ENCODE data around the gene SPATA19. TPM values are rescaled to one million over a fixed set of nuclear protein-coding genes. Genes with fewer than 3 reads are reported as not detected.

Gene SPATA19
- total and polyA plus RNA-seq, 2 donors: not detected

GRCh38 chr11:133832096-133832990 is 13.0 kb downstream of the SPATA19 start:
- no peak overlapping the region for H3K27ac ChIP-seq (ENCODE audit: low read depth)
- WGBS: 89% methylated on average over 53 of the region's 53 CpGs
- no peak for DNase-seq (ENCODE audit: extremely low spot score)
- no peaks in the 10 kb centered on the region for H3K4me1 ChIP-seq (ENCODE audit: insufficient read depth)
- no peaks in the 10 kb centered on the region for H3K36me3 ChIP-seq (ENCODE audit: insufficient read depth)
- H3K4me3 ChIP-seq (ENCODE audit: low read depth, low read length): no peak overlapping the region

- no peaks in the 10 kb centered on the region for H3K36me3 ChIP-seq (ENCODE audit: insufficient read depth)
- H3K27ac ChIP-seq (ENCODE audit: low read depth): no peak overlapping the region
- DNase-seq (ENCODE audit: extremely low spot score): no peak
- H3K4me1 ChIP-seq (ENCODE audit: insufficient read depth): no peaks in the 10 kb centered on the region
- WGBS: 73% methylated on average over 8 of the region's 8 CpGs
- no peak overlapping the region for H3K4me3 ChIP-seq (ENCODE audit: low read depth, low read length)
Measured at GRCh38 chr11:133830931-133831907, 14.1 kb downstream of the SPATA19 start.

- 74% methylated on average over 2 of the region's 2 CpGs for WGBS
- H3K36me3 ChIP-seq (ENCODE audit: insufficient read depth): no peaks in the 10 kb centered on the region
- H3K27ac ChIP-seq (ENCODE audit: low read depth): no peak overlapping the region
- no peaks in the 10 kb centered on the region for H3K4me1 ChIP-seq (ENCODE audit: insufficient read depth)
- H3K4me3 ChIP-seq (ENCODE audit: low read depth, low read length): no peak overlapping the region
- DNase-seq (ENCODE audit: extremely low spot score): no peak
Measured at GRCh38 chr11:133829566-133829965, 15.7 kb downstream of the SPATA19 start.

GRCh38 chr11:133828871-133829270 is 16.4 kb downstream of the SPATA19 start:
- WGBS: 70% methylated on average over 5 of the region's 5 CpGs
- Histone ChIP-seq H3K4me3 (ENCODE audit: low read depth, low read length) (no peak overlapping the region), H3K4me1 (ENCODE audit: insufficient read depth) (no peaks in the 10 kb centered on the region), H3K27ac (ENCODE audit: low read depth) (no peak overlapping the region), H3K36me3 (ENCODE audit: insufficient read depth) (no peaks in the 10 kb centered on the region)
- DNase-seq (ENCODE audit: extremely low spot score): no peak

GRCh38 chr11:133827556-133827955 is 17.8 kb downstream of the SPATA19 start:
- no peak overlapping the region for H3K4me3 ChIP-seq (ENCODE audit: low read depth, low read length)
- DNase-seq (ENCODE audit: extremely low spot score): no peak
- no peaks in the 10 kb centered on the region for H3K36me3 ChIP-seq (ENCODE audit: insufficient read depth)
- no peak overlapping the region for H3K27ac ChIP-seq (ENCODE audit: low read depth)
- no peaks in the 10 kb centered on the region for H3K4me1 ChIP-seq (ENCODE audit: insufficient read depth)
- WGBS: 90% methylated on average over 3 of the region's 3 CpGs

- Histone ChIP-seq H3K4me3 (ENCODE audit: low read depth, low read length) (no peak overlapping the region), H3K36me3 (ENCODE audit: insufficient read depth) (no peaks in the 10 kb centered on the region), H3K27ac (ENCODE audit: low read depth) (no peak overlapping the region), H3K4me1 (ENCODE audit: insufficient read depth) (no peaks in the 10 kb centered on the region)
- WGBS: 78% methylated on average over 4 of the region's 4 CpGs
- DNase-seq (ENCODE audit: extremely low spot score): no peak
Measured at GRCh38 chr11:133826866-133827265, 18.4 kb downstream of the SPATA19 start.

GRCh38 chr11:133825666-133826065 is 19.6 kb downstream of the SPATA19 start:
- Histone ChIP-seq H3K4me1 (ENCODE audit: insufficient read depth) (no peaks in the 10 kb centered on the region), H3K4me3 (ENCODE audit: low read depth, low read length) (no peak overlapping the region), H3K36me3 (ENCODE audit: insufficient read depth) (no peaks in the 10 kb centered on the region), H3K27ac (ENCODE audit: low read depth) (no peak overlapping the region)
- WGBS: 70% methylated on average over 3 of the region's 3 CpGs
- DNase-seq (ENCODE audit: extremely low spot score): no peak

- Histone ChIP-seq H3K36me3 (ENCODE audit: insufficient read depth) (no peaks in the 10 kb centered on the region), H3K4me3 (ENCODE audit: low read depth, low read length) (no peak overlapping the region), H3K4me1 (ENCODE audit: insufficient read depth) (no peaks in the 10 kb centered on the region), H3K27ac (ENCODE audit: low read depth) (no peak overlapping the region)
- no peak for DNase-seq (ENCODE audit: extremely low spot score)
- 91% methylated on average over 11 of the region's 11 CpGs for WGBS
Measured at GRCh38 chr11:133825156-133825555, 20.2 kb downstream of the SPATA19 start.

GRCh38 chr11:133824593-133824992 is 20.7 kb downstream of the SPATA19 start:
- 80% methylated on average over 9 of the region's 9 CpGs for WGBS
- no peak overlapping the region for H3K27ac ChIP-seq (ENCODE audit: low read depth)
- no peaks in the 10 kb centered on the region for H3K4me1 ChIP-seq (ENCODE audit: insufficient read depth)
- no peaks in the 10 kb centered on the region for H3K36me3 ChIP-seq (ENCODE audit: insufficient read depth)
- DNase-seq (ENCODE audit: extremely low spot score): no peak
- no peak overlapping the region for H3K4me3 ChIP-seq (ENCODE audit: low read depth, low read length)

- no peak overlapping the region for H3K27ac ChIP-seq (ENCODE audit: low read depth)
- no peak overlapping the region for H3K4me3 ChIP-seq (ENCODE audit: low read depth, low read length)
- H3K36me3 ChIP-seq (ENCODE audit: insufficient read depth): no peaks in the 10 kb centered on the region
- no peaks in the 10 kb centered on the region for H3K4me1 ChIP-seq (ENCODE audit: insufficient read depth)
- no peak for DNase-seq (ENCODE audit: extremely low spot score)
- WGBS: 88% methylated on average over 4 of the region's 4 CpGs
Measured at GRCh38 chr11:133823614-133824013, 21.7 kb downstream of the SPATA19 start.

- Histone ChIP-seq H3K4me1 (ENCODE audit: insufficient read depth) (no peaks in the 10 kb centered on the region), H3K36me3 (ENCODE audit: insufficient read depth) (no peaks in the 10 kb centered on the region), H3K27ac (ENCODE audit: low read depth) (no peak overlapping the region), H3K4me3 (ENCODE audit: low read depth, low read length) (no peak overlapping the region)
- no peak for DNase-seq (ENCODE audit: extremely low spot score)
- 87% methylated on average over 6 of the region's 6 CpGs for WGBS
Measured at GRCh38 chr11:133823211-133823610, 22.1 kb downstream of the SPATA19 start.

GRCh38 chr11:133821776-133822175 is 23.5 kb downstream of the SPATA19 start:
- Histone ChIP-seq H3K4me3 (ENCODE audit: low read depth, low read length) (no peak overlapping the region), H3K36me3 (ENCODE audit: insufficient read depth) (no peaks in the 10 kb centered on the region), H3K27ac (ENCODE audit: low read depth) (no peak overlapping the region), H3K4me1 (ENCODE audit: insufficient read depth) (no peaks in the 10 kb centered on the region)
- 38% methylated on average over 8 of the region's 8 CpGs for WGBS
- DNase-seq (ENCODE audit: extremely low spot score): peak; percentile 18

GRCh38 chr11:133819746-133820315 is 25.5 kb downstream of the SPATA19 start:
- 79% methylated on average over 6 of the region's 6 CpGs for WGBS
- H3K4me3 ChIP-seq (ENCODE audit: low read depth, low read length): no peak overlapping the region
- no peaks in the 10 kb centered on the region for H3K36me3 ChIP-seq (ENCODE audit: insufficient read depth)
- H3K27ac ChIP-seq (ENCODE audit: low read depth): no peak overlapping the region
- no peak for DNase-seq (ENCODE audit: extremely low spot score)
- no peaks in the 10 kb centered on the region for H3K4me1 ChIP-seq (ENCODE audit: insufficient read depth)

Measured in urinary bladder (tissue), 4 donors.